ENCODE results near the gene KRTAP10-3.

GRCh38 chr21:44603911-44604310, 45.3 kb upstream of the KRTAP10-3 start:
- TF ChIP-seq POLR2A (IDR thresholded peaks at IDR 0.05) (no peak), CTCF (IDR thresholded peaks at IDR 0.05) (no peak)
